IPS-NIHi11 (cell line): ENCODE results near the gene METAP1D.
"Not testable (repeated sequence)": the region's sequence is repeated elsewhere in the genome, so short reads cannot be mapped to it uniquely, and the experiment has no call there.

Source experiments
- DNase-seq: peaks from one replicate; pipeline ENCODE4 v3.0.0; 2012; ENCODE audit warnings: mixed read lengths, low spot score

Gene METAP1D

GRCh38 chr2:171997031-171997430, 2.7 kb upstream of the METAP1D start:
- DNase-seq = not testable (repeated sequence)

GRCh38 chr2:171999161-171999560, 592 bp upstream of the METAP1D start:
- no peak for DNase-seq

GRCh38 chr2:172000696-172001361, 1.1 kb downstream of the METAP1D start:
- DNase-seq = no peak

- DNase-seq = no peak
Observed at GRCh38 chr2:172007372-172007771, 7.6 kb downstream of the METAP1D start.

GRCh38 chr2:172009823-172010222, 10.1 kb downstream of the METAP1D start:
- no peak for DNase-seq

DNA sequence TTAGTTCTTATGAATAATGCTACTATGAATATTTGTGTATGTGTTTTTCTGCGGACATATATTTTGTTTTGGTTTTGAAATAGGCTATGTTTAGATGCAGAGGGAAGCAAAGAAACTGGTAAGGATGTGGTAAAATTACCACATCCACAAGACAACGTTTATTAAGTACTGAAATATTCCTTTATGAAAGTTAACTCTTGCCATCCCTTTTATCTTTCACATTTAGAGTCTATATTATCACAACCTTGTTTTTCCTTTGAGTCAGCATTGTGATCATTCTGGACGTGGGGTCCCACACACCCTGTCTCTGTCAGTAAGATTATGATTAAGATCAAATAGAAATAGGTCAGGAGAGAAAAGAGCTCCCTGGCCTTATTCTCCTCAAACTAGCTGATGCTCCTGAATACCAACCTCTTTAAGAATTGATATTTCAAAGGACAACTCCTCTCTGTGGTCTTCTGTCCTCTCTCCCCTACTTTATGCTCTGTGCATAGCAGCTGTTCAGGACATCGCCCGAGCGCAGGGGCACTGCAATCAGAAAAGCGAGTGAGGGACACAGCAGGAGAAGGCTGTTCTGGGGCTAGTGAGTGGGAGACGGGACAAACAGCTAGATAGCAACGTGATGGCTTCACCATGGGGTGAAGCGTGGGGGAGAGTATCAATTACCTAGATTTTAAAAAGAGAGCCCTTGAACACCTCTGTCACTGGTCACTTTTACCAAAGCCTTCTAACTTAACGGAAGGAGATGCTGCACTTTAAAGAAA, 12.2 kb downstream of the METAP1D start:
- DNase-seq = no peak

- peak; percentile 30 for DNase-seq
Observed at GRCh38 chr2:172012677-172013391, 13.1 kb downstream of the METAP1D start.

DNA sequence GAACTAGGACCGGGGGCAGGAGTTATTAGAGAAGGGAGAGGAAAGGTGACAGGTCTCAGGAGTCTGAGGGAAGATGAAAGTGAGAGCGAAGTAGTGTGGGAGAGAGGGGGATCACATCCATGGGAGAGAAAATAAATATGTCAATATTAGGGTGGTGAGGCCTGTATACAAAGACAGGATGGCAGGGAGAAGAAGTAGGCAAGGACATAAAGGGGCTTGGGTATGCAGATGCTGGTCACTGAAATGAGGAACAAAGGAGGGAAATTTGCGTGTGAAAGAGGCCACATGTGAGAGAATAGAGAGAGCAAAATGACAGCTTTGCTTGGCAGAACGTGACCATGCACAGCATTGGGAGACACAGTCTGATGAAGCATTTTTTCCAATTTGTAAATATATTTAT, 13.6 kb downstream of the METAP1D start:
- no peak for DNase-seq

DNA sequence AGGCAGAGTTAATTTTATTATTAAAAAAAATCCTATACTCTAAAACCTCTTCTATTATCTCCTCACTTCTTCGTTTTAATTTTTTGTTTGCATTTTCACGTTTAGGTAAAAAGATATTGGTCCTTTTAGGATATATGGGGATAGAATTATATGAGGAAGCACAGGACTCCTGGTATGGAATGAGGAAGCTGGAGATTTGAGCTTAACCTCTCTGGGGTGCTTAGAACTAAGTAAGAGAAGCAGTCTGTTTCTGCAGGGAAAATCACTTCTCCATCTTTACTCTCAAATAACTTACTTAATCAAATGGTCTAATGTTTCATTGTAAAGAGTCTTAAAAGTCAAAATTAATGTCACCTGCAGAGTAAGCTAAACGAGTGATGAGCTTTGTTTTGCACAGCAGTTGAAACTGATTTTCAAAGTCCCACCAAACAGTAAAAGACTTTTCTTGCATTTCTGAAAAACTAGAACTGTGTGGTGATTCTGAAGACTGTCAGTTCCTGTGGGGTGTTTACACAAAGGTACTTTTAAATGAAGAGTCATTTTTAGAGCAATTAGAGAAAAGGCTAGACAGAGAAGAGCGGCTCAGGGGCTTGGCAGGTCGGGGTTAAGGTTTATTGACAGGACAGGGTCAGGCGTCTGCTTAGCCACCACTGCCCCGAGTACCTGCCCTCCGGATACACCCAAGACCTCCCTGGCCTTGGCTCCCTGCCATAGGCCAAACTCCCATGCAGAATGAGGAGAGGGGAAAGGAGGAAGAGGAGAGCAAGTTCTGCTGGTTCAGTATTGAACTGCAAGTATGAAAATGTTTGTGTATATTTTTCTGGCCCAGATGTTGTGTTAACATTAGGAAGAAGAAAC, 21.6 kb downstream of the METAP1D start:
- peak; percentile 37 for DNase-seq

- DNase-seq = no peak
Observed at GRCh38 chr2:172021955-172022354, 22.2 kb downstream of the METAP1D start.

GRCh38 chr2:172031536-172031935, 31.8 kb downstream of the METAP1D start:
- DNase-seq = no peak

GRCh38 chr2:172038121-172038520, 38.4 kb downstream of the METAP1D start:
- DNase-seq = no peak

- DNase-seq = no peak
Observed at GRCh38 chr2:172038604-172039003, 38.9 kb downstream of the METAP1D start.

GRCh38 chr2:172039011-172039704, 39.4 kb downstream of the METAP1D start:
- no peak for DNase-seq

GRCh38 chr2:172040311-172040710, 40.6 kb downstream of the METAP1D start:
- no peak for DNase-seq

- no peak for DNase-seq
Observed at GRCh38 chr2:172046080-172046678, 46.4 kb downstream of the METAP1D start.

DNA sequence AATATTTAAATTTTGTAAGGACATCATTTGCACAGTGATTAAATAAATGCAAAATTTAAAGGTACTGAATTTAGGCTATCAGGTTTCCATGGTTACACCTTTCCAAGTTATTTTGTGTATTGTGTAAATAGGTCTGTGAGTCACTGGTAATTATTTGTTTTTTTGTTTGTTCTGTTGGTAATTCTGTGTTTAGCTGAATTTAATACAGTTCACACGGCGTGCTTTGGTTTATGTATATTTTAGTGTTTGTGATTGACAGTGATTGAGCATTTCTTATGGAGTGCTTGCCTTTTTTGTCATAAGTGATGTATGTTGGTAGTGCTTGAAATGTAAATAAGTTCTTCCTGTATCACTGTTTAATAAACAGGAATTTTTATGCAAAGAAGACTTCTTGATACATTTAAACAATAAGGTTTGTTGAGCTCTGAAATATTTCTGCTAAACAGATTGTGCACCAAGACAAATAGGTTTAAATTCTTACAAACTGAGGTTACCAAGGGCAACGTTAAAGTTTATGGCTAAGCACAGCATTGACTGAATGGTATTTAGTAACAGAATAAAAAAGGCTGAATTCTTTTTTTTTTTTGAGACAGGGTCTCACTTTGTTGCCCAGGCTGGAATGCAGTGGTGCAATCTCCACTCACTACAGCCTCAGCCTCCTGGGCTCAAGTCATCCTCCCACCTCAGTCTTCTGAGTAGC, 47.3 kb downstream of the METAP1D start:
- DNase-seq = no peak

DNA sequence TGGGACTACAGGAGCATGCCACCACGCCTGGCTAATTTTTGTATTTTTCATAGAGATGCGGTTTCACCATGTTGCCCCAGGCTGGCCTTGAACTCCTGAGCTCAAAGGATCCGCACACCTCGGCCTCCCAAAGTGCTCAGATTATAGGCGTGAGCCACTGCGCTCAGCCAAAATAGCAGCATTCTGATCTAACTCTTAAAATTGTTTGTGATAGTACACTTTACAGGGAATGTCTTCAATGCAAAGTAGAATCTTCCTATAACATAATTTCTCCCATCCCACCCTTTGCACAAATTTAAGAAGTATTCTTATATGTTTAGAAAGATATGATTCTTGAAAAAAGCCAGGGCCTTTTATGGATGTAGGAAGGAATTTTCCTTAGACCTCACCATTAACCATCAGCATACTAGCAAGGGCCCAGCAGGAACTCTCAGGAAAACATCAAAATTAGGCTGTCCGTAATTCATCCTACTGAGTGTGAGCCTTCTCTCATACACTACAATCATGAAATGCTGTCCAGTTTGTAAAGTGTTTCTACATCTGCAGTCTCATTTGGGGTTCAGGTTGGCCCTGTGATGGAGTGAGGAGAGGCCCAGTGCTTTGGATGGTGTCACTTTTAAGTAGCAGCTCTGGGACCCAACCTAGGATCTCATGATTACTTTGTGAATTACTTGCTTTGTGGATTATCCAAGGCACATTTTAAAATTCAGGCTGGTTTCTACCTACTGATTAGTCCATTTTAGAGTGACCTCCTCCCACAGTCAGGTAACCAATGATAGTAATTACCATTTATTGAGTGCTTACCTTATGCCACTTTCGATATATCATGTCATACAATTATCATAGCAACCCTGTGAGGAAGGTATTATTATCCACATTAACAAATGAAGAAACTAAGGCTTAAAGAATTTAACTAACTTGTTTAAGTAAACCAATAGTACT, 48.1 kb downstream of the METAP1D start:
- no peak for DNase-seq
